ENCODE data around the gene ZCCHC4.

GRCh38 chr4:25347971-25348370 is 35.4 kb downstream of the ZCCHC4 start:
- TF ChIP-seq, protein P1, sequence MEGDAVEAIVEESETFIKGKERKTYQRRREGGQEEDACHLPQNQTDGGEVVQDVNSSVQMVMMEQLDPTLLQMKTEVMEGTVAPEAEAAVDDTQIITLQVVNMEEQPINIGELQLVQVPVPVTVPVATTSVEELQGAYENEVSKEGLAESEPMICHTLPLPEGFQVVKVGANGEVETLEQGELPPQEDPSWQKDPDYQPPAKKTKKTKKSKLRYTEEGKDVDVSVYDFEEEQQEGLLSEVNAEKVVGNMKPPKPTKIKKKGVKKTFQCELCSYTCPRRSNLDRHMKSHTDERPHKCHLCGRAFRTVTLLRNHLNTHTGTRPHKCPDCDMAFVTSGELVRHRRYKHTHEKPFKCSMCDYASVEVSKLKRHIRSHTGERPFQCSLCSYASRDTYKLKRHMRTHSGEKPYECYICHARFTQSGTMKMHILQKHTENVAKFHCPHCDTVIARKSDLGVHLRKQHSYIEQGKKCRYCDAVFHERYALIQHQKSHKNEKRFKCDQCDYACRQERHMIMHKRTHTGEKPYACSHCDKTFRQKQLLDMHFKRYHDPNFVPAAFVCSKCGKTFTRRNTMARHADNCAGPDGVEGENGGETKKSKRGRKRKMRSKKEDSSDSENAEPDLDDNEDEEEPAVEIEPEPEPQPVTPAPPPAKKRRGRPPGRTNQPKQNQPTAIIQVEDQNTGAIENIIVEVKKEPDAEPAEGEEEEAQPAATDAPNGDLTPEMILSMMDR (IDR thresholded peaks at IDR 0.05), result no peak
- TF ChIP-seq JUNB (IDR thresholded peaks at IDR 0.05), result no peak
- no peak for TF ChIP-seq RCOR1 (IDR thresholded peaks at IDR 0.05; ENCODE audit: low read depth, low read length)
- no peak for TF ChIP-seq EHMT2 (IDR thresholded peaks at IDR 0.05; ENCODE audit: low read depth)
- TF ChIP-seq, protein P2, sequence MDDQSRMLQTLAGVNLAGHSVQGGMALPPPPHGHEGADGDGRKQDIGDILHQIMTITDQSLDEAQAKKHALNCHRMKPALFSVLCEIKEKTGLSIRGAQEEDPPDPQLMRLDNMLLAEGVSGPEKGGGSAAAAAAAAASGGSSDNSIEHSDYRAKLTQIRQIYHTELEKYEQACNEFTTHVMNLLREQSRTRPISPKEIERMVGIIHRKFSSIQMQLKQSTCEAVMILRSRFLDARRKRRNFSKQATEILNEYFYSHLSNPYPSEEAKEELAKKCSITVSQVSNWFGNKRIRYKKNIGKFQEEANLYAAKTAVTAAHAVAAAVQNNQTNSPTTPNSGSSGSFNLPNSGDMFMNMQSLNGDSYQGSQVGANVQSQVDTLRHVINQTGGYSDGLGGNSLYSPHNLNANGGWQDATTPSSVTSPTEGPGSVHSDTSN (IDR thresholded peaks at IDR 0.05), result no peak
- TF ChIP-seq RAD21 (conservative IDR thresholded peaks at IDR 0.05 in 1 of 2, IDR thresholded peaks at IDR 0.05 in 1 of 2), result no peak
- no peak for TF ChIP-seq NR3C1 (IDR thresholded peaks at IDR 0.05)
- no peak for TF ChIP-seq JUN (IDR thresholded peaks at IDR 0.05)
